Measurements from ENCODE around the gene LOXHD1.

LOXHD1 gene

DNA sequence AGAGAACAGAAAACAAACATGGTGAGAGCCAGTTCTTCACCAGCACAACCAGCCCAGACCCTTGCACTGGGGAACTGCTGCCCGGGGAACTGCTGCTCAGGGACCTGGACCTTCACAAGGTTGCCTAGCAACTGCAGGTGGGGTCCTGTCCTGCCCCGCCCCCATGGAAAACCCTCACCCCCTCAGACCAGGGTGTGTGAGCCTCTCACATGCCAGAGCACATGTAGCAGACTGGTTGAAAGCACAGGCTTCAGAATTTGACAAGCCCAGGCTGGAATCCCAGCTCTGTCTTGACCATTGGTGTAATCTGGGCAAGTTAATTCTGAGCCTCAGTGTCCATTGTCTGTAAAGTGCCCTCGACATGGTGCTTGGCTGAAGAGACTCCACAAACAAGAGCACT is 118.6 kb downstream of the LOXHD1 start:
- Histone ChIP-seq H3K27me3 (ENCODE audit: insufficient read depth, poor library complexity, severe bottlenecking) (peaks cover 2% of the 10 kb centered on the region), H3K4me3 (replicated peaks; ENCODE audit: insufficient read depth, low read length) (no peak overlapping the region), H3K27ac (replicated peaks) (no peak overlapping the region)
- DNase-seq (ENCODE audit: low read depth in 1 of 2, low spot score in 1 of 2): no peak
- TF ChIP-seq, protein P1, sequence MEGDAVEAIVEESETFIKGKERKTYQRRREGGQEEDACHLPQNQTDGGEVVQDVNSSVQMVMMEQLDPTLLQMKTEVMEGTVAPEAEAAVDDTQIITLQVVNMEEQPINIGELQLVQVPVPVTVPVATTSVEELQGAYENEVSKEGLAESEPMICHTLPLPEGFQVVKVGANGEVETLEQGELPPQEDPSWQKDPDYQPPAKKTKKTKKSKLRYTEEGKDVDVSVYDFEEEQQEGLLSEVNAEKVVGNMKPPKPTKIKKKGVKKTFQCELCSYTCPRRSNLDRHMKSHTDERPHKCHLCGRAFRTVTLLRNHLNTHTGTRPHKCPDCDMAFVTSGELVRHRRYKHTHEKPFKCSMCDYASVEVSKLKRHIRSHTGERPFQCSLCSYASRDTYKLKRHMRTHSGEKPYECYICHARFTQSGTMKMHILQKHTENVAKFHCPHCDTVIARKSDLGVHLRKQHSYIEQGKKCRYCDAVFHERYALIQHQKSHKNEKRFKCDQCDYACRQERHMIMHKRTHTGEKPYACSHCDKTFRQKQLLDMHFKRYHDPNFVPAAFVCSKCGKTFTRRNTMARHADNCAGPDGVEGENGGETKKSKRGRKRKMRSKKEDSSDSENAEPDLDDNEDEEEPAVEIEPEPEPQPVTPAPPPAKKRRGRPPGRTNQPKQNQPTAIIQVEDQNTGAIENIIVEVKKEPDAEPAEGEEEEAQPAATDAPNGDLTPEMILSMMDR (IDR thresholded peaks at IDR 0.05; ENCODE audit: insufficient read depth, low read length): no peak
- TF ChIP-seq GABPA (IDR thresholded peaks at IDR 0.05; ENCODE audit: low read depth) (no peak), SPI1 (IDR thresholded peaks at IDR 0.05; ENCODE audit: borderline replicate concordance, low read depth) (no peak), POLR2AphosphoS5 (IDR thresholded peaks at IDR 0.05; ENCODE audit: low read depth) (no peak)
- TF ChIP-seq, protein P2, sequence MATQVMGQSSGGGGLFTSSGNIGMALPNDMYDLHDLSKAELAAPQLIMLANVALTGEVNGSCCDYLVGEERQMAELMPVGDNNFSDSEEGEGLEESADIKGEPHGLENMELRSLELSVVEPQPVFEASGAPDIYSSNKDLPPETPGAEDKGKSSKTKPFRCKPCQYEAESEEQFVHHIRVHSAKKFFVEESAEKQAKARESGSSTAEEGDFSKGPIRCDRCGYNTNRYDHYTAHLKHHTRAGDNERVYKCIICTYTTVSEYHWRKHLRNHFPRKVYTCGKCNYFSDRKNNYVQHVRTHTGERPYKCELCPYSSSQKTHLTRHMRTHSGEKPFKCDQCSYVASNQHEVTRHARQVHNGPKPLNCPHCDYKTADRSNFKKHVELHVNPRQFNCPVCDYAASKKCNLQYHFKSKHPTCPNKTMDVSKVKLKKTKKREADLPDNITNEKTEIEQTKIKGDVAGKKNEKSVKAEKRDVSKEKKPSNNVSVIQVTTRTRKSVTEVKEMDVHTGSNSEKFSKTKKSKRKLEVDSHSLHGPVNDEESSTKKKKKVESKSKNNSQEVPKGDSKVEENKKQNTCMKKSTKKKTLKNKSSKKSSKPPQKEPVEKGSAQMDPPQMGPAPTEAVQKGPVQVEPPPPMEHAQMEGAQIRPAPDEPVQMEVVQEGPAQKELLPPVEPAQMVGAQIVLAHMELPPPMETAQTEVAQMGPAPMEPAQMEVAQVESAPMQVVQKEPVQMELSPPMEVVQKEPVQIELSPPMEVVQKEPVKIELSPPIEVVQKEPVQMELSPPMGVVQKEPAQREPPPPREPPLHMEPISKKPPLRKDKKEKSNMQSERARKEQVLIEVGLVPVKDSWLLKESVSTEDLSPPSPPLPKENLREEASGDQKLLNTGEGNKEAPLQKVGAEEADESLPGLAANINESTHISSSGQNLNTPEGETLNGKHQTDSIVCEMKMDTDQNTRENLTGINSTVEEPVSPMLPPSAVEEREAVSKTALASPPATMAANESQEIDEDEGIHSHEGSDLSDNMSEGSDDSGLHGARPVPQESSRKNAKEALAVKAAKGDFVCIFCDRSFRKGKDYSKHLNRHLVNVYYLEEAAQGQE (IDR thresholded peaks at IDR 0.05; ENCODE audit: insufficient replicate concordance, low read depth): no peak

DNA sequence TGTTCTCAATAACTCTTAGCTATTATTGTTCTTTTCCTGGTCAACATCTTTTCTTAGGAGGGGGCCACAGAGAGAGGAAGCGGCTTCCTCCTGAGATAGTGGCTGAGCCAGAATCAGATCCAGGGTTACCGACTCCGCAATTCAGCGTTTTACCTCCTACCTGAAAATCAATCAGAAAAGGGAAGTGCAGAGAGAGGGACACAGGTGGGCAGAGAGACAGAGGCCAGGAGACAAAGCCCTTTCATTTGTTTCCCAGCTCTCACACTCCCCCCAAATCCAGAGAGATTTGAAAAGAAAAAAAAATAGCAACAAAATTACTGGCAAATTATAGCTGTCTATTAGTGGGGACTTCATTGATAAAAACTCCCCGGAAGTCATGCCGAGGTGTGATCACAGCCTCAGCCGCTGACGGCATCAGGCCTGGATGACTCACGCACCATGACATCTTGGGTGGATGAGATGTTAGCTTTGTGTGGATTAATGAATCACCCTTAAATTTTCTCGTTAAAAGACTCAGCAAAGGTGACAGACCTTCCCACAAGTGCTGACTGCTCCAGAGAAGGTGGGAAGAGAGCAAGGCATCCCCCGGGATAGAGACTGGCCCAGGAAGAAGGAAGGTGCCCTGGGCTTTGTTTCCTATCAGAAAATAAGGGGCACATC is 120.7 kb downstream of the LOXHD1 start:
- H3K27ac ChIP-seq (replicated peaks): no peak overlapping the region
- peaks cover 2% of the 10 kb centered on the region for H3K27me3 ChIP-seq (ENCODE audit: insufficient read depth, poor library complexity, severe bottlenecking)
- TF ChIP-seq, protein P2 (IDR thresholded peaks at IDR 0.05; ENCODE audit: insufficient replicate concordance, low read depth): no peak
- TF ChIP-seq GABPA (IDR thresholded peaks at IDR 0.05; ENCODE audit: low read depth) (no peak), SPI1 (IDR thresholded peaks at IDR 0.05; ENCODE audit: borderline replicate concordance, low read depth) (no peak), POLR2AphosphoS5 (IDR thresholded peaks at IDR 0.05; ENCODE audit: low read depth) (no peak)
- TF ChIP-seq, protein P1 (IDR thresholded peaks at IDR 0.05; ENCODE audit: insufficient read depth, low read length): no peak
- no peak overlapping the region for H3K4me3 ChIP-seq (replicated peaks; ENCODE audit: insufficient read depth, low read length)
- DNase-seq (ENCODE audit: low read depth in 1 of 2, low spot score in 1 of 2): no peak

DNA sequence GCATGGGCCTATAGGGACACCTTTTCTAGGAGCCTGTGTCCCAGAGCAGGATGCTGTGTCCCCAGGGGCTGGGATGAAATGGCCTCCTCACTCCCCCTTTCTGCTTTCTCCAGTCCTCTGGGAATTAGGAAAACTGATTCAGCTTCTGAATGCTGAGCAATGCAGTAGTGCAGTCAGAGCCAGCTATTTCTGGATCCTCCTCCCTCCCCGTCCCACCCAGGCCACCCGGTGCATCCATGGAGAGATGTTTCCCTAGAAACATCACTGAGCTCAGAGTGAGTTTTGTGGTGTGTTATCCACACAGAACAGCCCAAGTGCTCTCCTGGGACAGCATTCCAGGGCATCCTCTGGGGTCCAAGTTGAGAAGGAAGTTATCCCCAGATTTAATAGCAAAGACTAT is 125.5 kb downstream of the LOXHD1 start:
- no peak for TF ChIP-seq SPI1 (IDR thresholded peaks at IDR 0.05; ENCODE audit: borderline replicate concordance, low read depth)
- no peak for TF ChIP-seq GABPA (IDR thresholded peaks at IDR 0.05; ENCODE audit: low read depth)
- no peak for TF ChIP-seq POLR2AphosphoS5 (IDR thresholded peaks at IDR 0.05; ENCODE audit: low read depth)
- TF ChIP-seq, protein P1 (IDR thresholded peaks at IDR 0.05; ENCODE audit: insufficient read depth, low read length): no peak
- TF ChIP-seq, protein P2 (IDR thresholded peaks at IDR 0.05; ENCODE audit: insufficient replicate concordance, low read depth): no peak
- peaks cover 2% of the 10 kb centered on the region for H3K27me3 ChIP-seq (ENCODE audit: insufficient read depth, poor library complexity, severe bottlenecking)
- no peak for DNase-seq (ENCODE audit: low read depth in 1 of 2, low spot score in 1 of 2)
- H3K27ac ChIP-seq (replicated peaks): no peak overlapping the region
- H3K4me3 ChIP-seq (replicated peaks; ENCODE audit: insufficient read depth, low read length): no peak overlapping the region
